Mucosa of descending colon (tissue), 3 donors: ENCODE measurements around the gene TMEM130. TPM values are rescaled to one million over a fixed set of nuclear protein-coding genes. Genes with fewer than 3 reads are reported as not detected.
A peak's percentile ranks its signal among the peaks of the same experiment; 100 is the strongest.
"Not testable (repeated sequence)": the region's sequence is repeated elsewhere in the genome, so short reads cannot be mapped to it uniquely, and the experiment has no call there.

Experiments
- ATAC-seq: fragments of 200-7000 bp; cut with Tn5 transposase; one replicate; pipeline ENCODE4 v1.9.1; 2020; ENCODE audit warnings: mild to moderate bottlenecking, moderate library complexity
- DNase-seq, 3 donors: peaks; one replicate each; pipeline ENCODE4 v3.0.0-alpha.2; 2020
- H3K36me3 ChIP-seq: fragments of 200-600 bp; one replicate; pipeline ENCODE4 v1.8.0; 2021; ENCODE audit warnings: low read depth, mild to moderate bottlenecking
- H3K4me1 ChIP-seq: fragments of 200-600 bp; one replicate; pipeline ENCODE4 v1.8.0; 2021; ENCODE audit warnings: low read depth, mild to moderate bottlenecking
- H3K4me3 ChIP-seq: fragments of 200-600 bp; one replicate; pipeline ENCODE4 v1.8.0; 2021; ENCODE audit warnings: mild to moderate bottlenecking
- H3K9me3 ChIP-seq: fragments of 200-600 bp; one replicate; pipeline ENCODE4 v1.8.0; 2021; ENCODE audit warnings: mild to moderate bottlenecking
- CTCF ChIP-seq: fragments of 200-600 bp; IDR thresholded peaks from one replicate; pipeline ENCODE4 v1.8.0; 2022; ENCODE audit warnings: antibody characterized with exemption, mild to moderate bottlenecking
- intact Hi-C, 2 donors: fragments of 100-400 bp; cut with DNase I in 1 of 2; cut with micrococcal nuclease in 1 of 2; formaldehyde crosslinking; loops; one replicate each; pipeline versions ENCODE4 v1.11.0 to v1.11.1; 2022; cut with DNase I, micrococcal nuclease
- total RNA-seq, 3 donors: library from RNA; stranded (reverse); fragmentation: NEBNext Ultra II Directional in 2 of 3; extraction: Animal tissue kit (Norgen Biotek cat#: 25700) in 2 of 3; gene quantifications; one replicate each; pipeline versions ENCODE4 v1.2.1 to v1.2.4, GENCODE V29; 2021 to 2023
- donor health status: DM: no; HTN: no; CAD: no; lungs with moderate emphysema.
- donor health status: DM: no; HTN: no; CAD: no.
- donor health status: DM: no; HTN: yes; CAD: no.

TMEM130 gene
- total RNA-seq, 3 donors from 2014 or later, result 0.22 to 5.4 (median 0.38) TPM

GRCh38 chr7:98877692-98878364 is 8.0 kb upstream of the TMEM130 start:
- H3K4me3 ChIP-seq, result peak overlapping the region; percentile 99
- intact Hi-C loops, result no loop called here
- no peaks in the 10 kb centered on the region for H3K9me3 ChIP-seq
- peaks cover 9% of the 10 kb centered on the region for H3K4me1 ChIP-seq
- DNase-seq (no peak), ATAC-seq (no peak)
- peaks cover 4% of the 10 kb centered on the region for H3K36me3 ChIP-seq
- TF ChIP-seq CTCF, result no peak

- Histone ChIP-seq H3K4me1 (peaks cover 9% of the 10 kb centered on the region), H3K9me3 (no peaks in the 10 kb centered on the region), H3K4me3 (no peak overlapping the region), H3K36me3 (peaks cover 4% of the 10 kb centered on the region)
- TF ChIP-seq CTCF, result no peak
- intact Hi-C loops, result no loop called here
- DNase-seq (no peak), ATAC-seq (no peak)
Measured at GRCh38 chr7:98877146-98877545, 7.3 kb upstream of the TMEM130 start.

- Histone ChIP-seq H3K4me1 (peaks cover 9% of the 10 kb centered on the region), H3K36me3 (no peaks in the 10 kb centered on the region), H3K9me3 (no peaks in the 10 kb centered on the region), H3K4me3 (no peak overlapping the region)
- no peak for TF ChIP-seq CTCF
- intact Hi-C loops, result no loop called here
- ATAC-seq (no peak), DNase-seq (no peak)
Measured at GRCh38 chr7:98875501-98875900, 5.7 kb upstream of the TMEM130 start.

DNA sequence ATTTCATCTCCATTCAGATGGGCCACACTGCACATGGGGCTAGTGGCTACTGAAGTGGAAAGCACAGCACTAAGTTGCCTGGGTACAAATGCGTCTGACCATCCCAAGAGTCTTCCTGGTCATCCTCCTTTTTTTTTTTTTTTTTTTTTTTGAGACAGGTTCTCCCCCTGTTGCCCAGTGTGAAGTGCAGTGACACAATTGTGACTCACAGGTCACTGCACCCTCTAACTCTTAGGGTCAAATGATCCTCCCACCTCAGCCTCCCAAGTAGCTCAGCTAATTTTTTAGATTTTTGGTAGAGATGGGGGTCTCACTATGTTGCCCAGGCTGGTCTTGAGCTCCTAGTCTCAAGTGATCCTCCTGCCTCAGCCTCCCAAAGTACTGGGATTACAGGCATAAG is 5.1 kb upstream of the TMEM130 start:
- no peak for DNase-seq
- H3K36me3 ChIP-seq, result no peaks in the 10 kb centered on the region
- ATAC-seq, result no peak
- intact Hi-C loops, result no loop called here
- no peak overlapping the region for H3K4me3 ChIP-seq
- no peaks in the 10 kb centered on the region for H3K9me3 ChIP-seq
- no peak for TF ChIP-seq CTCF
- H3K4me1 ChIP-seq, result peaks cover 7% of the 10 kb centered on the region

DNA sequence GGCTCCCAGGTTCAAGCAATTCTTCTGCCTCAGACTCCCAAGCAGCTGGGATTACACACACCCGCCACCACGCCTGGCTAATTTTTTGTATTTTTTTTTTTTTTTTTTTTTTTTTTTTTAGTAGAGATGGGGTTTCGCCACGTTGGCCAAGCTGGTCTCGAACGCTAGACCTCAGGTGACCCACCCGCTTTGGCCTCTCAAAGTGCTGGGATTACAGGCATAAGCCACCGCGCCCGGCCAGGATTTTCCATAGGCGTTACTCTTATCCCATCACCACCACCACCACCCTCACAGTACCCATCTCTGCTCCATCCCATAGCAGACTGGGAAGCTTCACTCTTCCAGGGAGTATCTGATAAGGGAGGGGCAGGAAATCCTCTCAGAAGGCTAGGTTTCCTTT is 3.8 kb upstream of the TMEM130 start:
- intact Hi-C loops, H3K4me1 ChIP-seq, H3K36me3 ChIP-seq, H3K4me3 ChIP-seq, H3K9me3 ChIP-seq, ATAC-seq, DNase-seq: not testable (repeated sequence)

- Histone ChIP-seq H3K4me3 (no peak overlapping the region), H3K36me3 (no peaks in the 10 kb centered on the region), H3K9me3 (no peaks in the 10 kb centered on the region), H3K4me1 (peaks cover 3% of the 10 kb centered on the region)
- ATAC-seq, result peak; percentile 27
- TF ChIP-seq CTCF, result no peak
- peak in 1 of 3 donors; percentile 35 for DNase-seq
- intact Hi-C loops, result no loop called here
Measured at GRCh38 chr7:98872328-98872924, 2.6 kb upstream of the TMEM130 start.
